Tibial artery (tissue), 4 donors: ENCODE results near the gene COA8.

Experiments
- DNase-seq, 2 donors: peaks; one replicate each; pipeline ENCODE4 v3.0.0-alpha.2; 2019
- H3K27ac ChIP-seq, 2 donors: fragments of 200-600 bp; sonication (generic) in 1 of 2; 1 replicate in 1 of 2; 2 replicates in 1 of 2; pipeline ENCODE4 v1.5.1; 2018 to 2019; ENCODE audit warnings: mild to moderate bottlenecking in 1 of 2
- H3K27me3 ChIP-seq, 2 donors: fragments of 200-600 bp; sonication (generic) in 1 of 2; one replicate each; pipeline versions ENCODE4 v1.5.1 to v1.6.0; 2016 to 2019
- H3K36me3 ChIP-seq, 3 donors: fragments of 200-600 bp; sonication (generic) in 2 of 3; one replicate each; pipeline ENCODE4 v1.5.1; 2016 to 2019; ENCODE audit warnings: mild to moderate bottlenecking in 2 of 3
- H3K4me1 ChIP-seq, 4 donors: fragments of 200-600 bp; sonication (generic) in 2 of 4; 1 replicate in 3 of 4; 2 replicates in 1 of 4; pipeline ENCODE4 v1.5.1; 2016 to 2019
- H3K4me3 ChIP-seq, 2 donors: fragments of 200-600 bp; sonication (generic) in 1 of 2; 1 replicate in 1 of 2; 2 replicates in 1 of 2; pipeline ENCODE4 v1.5.1; 2018 to 2019; ENCODE audit warnings: mild to moderate bottlenecking in 2 of 2
- H3K9me3 ChIP-seq, 3 donors: fragments of 200-600 bp; sonication (generic) in 1 of 3; one replicate each; pipeline ENCODE4 v1.5.1; 2016 to 2019
- intact Hi-C: fragments of 100-400 bp; cut with DNase I; formaldehyde crosslinking; loops from one replicate; pipeline ENCODE4 v1.15.0; 2023; ENCODE audit warnings: low total_unique reads
- TF ChIP-seq, protein P1 (sequence below), 2 experiments: fragments of 200-600 bp in 1 of 2; fragments of 450-650 bp in 1 of 2; IDR thresholded peaks; one replicate each; pipeline ENCODE4 v1.5.1; 2017 to 2019; ENCODE audit warnings: antibody characterized with exemption in 2 of 2, mild to moderate bottlenecking in 1 of 2, moderate library complexity in 1 of 2

The COA8 gene, protein sequence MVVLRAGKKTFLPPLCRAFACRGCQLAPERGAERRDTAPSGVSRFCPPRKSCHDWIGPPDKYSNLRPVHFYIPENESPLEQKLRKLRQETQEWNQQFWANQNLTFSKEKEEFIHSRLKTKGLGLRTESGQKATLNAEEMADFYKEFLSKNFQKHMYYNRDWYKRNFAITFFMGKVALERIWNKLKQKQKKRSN

DNA sequence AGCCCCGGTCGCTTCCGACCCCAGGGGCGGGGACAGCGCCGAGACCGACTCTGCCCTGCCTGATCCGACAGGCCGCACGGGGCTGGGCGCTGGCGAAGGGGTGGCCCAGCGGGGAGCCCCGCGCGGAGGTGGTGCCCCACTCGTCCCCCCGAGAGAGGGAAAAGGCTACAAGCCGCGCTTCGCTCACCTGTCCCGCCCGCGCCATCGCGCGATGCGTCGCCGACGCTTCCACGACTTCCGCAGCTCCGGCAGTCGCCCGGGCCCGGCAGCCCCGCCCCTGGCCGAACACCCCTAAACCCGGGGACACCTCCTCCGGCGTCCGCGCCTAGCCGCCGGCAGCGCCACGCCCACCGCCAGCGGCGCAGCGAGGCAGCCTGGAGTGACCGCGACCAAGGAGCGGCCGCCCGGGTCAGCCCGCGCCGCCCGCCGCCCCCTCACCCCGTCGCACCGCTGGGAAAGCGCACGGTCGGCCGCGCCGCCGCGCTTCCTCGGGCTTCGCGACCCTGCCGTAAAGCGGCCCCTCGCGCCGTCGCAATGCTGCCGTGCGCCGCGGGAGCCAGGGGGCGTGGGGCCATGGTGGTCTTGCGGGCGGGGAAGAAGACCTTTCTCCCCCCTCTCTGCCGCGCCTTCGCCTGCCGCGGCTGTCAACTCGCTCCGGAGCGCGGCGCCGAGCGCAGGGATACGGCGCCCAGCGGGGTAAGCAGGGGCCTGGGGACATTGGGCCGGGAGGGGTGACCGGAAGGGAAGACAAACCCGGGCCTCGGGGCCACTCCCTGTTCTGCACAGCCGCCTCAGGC is at the start of gene COA8, which contains the start of gene BAG5:
Gene COA8 (plus strand): TSS at position 532 of the 797 bp plus-strand sequence. CDS start 42 bp downstream, at position 574.
Gene BAG5 (minus strand): TSS at position 229 of the 797 bp plus-strand sequence. CDS start 1,493 bp downstream, outside the sequence.
- Histone ChIP-seq H3K9me3 (no peaks in the 10 kb centered on the region), H3K4me3 (peak within 1 kb of the TSS; percentile 94 to 96), H3K36me3 (peaks cover 16 to 25% (median 16%) of the 10 kb centered on the region in 3 donors), H3K27me3 (no peaks in the 10 kb centered on the region), H3K4me1 (peaks cover 0 to 79% (median 51%) of the 10 kb centered on the region in 4 donors), H3K27ac (peak within 1 kb of the TSS; percentile 92 to 94)
- intact Hi-C loops: loop anchor here (5.0 kb wide), 2 partner anchors 65 to 360 kb away; partner anchors contain the start of gene KLC1
- TF ChIP-seq, protein P1, sequence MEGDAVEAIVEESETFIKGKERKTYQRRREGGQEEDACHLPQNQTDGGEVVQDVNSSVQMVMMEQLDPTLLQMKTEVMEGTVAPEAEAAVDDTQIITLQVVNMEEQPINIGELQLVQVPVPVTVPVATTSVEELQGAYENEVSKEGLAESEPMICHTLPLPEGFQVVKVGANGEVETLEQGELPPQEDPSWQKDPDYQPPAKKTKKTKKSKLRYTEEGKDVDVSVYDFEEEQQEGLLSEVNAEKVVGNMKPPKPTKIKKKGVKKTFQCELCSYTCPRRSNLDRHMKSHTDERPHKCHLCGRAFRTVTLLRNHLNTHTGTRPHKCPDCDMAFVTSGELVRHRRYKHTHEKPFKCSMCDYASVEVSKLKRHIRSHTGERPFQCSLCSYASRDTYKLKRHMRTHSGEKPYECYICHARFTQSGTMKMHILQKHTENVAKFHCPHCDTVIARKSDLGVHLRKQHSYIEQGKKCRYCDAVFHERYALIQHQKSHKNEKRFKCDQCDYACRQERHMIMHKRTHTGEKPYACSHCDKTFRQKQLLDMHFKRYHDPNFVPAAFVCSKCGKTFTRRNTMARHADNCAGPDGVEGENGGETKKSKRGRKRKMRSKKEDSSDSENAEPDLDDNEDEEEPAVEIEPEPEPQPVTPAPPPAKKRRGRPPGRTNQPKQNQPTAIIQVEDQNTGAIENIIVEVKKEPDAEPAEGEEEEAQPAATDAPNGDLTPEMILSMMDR (IDR thresholded peaks at IDR 0.05): no peak
- DNase-seq: peak; percentile 76 to 91

DNA sequence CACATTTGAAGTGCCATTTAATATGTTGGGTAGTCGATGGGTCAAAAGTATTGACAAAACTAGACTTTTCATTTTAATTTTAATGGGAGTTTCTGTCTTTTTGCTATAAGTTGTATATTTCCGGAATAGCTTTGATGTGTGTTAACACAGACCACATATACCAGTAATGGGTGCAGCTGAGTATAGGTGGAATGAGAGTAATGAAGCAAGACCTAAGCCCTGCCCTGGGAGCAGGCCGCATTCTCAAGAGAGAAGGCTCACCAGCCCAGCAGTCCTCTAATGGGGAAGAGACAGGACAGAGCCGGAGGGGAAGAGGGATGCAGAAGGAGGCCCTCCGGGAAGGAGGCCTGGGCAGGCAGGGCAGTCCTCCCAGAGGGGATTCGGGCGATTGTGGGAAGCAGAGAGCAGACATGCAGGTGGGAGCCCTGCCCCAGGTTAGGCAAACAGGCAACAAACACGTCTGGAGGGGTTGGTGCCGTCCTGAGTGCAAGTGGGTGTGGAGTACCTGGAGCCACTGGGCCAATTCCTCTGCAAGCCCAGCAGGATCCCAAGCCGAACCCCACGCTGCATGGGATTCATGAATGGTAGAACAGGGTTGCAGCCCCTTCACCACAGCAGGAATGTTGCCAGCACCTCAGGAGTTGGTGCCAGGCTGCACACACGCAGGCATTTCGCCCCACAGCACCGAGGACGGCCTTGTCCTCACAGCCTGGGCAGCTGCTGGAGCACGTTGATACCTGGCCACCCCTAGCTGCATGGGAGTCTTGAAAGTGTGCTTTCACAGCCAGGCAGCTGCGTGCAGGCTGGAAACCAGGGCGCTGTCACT is 48.0 kb upstream of the COA8 start:
- TF ChIP-seq, protein P1 (IDR thresholded peaks at IDR 0.05): no peak
- Histone ChIP-seq H3K36me3 (peaks cover 6 to 20% (median 15%) of the 10 kb centered on the region in 3 donors), H3K27ac (peak overlapping the region; percentile 28 to 90), H3K4me1 (peaks cover 0 to 43% (median 40%) of the 10 kb centered on the region in 4 donors), H3K27me3 (no peaks in the 10 kb centered on the region), H3K9me3 (no peaks in the 10 kb centered on the region), H3K4me3 (no peak overlapping the region)
- intact Hi-C loops: no loop called here
- DNase-seq: peak in 1 of 2 donors; percentile 60

DNA sequence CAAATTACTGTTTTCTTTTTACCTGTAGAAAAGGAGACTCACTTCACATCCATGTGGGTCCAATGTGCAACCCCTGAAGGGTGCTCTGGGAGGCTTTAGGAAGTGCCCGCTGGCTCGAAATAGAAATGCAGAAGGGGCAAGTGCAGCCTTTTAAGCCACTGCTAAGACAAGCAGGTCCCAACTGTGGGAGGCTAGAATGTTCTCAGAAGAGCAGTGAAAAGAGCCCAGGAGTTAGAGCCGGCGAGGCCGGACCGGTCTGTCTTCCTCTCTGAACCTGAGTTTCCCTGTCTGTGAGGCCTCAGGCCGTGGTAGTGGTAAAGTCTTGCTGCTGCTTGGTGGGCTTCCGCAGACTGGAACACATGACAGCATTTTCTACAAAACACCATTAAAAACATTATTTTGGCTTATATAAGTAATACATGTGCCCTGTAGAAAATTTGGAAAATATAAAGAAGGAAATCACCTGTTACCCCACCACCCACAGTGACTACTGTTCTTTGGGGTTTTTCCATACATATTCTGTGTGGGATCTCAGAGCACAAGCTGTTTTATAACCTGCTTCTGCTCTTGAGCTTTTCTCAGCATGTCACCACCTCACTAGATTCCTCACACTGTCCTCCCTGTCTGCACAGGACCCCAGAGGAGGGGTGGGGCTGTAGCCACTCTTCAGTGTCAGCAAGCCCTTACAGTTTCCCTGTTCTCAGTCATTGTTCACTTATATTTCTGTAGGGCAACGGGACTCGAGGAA is 46.2 kb upstream of the COA8 start:
- Histone ChIP-seq H3K9me3 (no peaks in the 10 kb centered on the region), H3K27ac (peak overlapping the region in 1 of 2 donors; percentile 90), H3K4me1 (peaks cover 0 to 61% (median 53%) of the 10 kb centered on the region in 4 donors), H3K27me3 (no peaks in the 10 kb centered on the region), H3K4me3 (no peak overlapping the region), H3K36me3 (peaks cover 4 to 9% (median 5%) of the 10 kb centered on the region in 3 donors)
- intact Hi-C loops: no loop called here
- no peak for DNase-seq
- TF ChIP-seq, protein P1 (IDR thresholded peaks at IDR 0.05): no peak

DNA sequence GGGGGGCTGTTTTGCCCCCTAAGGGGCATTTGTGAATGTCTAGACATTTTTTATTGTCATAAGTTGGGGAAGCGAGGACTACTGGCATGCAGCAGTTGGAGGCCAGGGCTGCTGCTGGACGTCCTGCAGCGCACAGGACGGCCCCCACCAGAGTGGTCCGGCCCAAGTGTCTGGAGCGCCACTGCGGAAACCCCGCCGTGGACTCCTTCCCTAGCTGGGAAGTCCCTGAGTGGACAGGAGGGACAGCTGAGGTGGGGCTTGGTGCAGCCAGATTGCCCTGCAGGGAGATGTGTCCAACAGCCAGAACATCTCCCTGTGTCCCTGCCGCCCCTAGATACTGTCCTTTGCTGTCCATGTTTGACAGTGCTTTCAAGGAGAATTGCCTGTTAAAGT is 45.6 kb upstream of the COA8 start:
- H3K27me3 ChIP-seq: no peaks in the 10 kb centered on the region
- TF ChIP-seq, protein P1 (IDR thresholded peaks at IDR 0.05): no peak
- no peaks in the 10 kb centered on the region for H3K9me3 ChIP-seq
- peak in 1 of 2 donors; percentile 60 for DNase-seq
- intact Hi-C loops: no loop called here
- H3K4me1 ChIP-seq: peaks cover 0 to 66% (median 58%) of the 10 kb centered on the region in 4 donors
- H3K27ac ChIP-seq: peak overlapping the region in 1 of 2 donors; percentile 90
- no peak overlapping the region for H3K4me3 ChIP-seq
- peaks cover 4 to 7% (median 5%) of the 10 kb centered on the region in 3 donors for H3K36me3 ChIP-seq
